ENCODE results near the gene NRG3.

Gene NRG3

DNA sequence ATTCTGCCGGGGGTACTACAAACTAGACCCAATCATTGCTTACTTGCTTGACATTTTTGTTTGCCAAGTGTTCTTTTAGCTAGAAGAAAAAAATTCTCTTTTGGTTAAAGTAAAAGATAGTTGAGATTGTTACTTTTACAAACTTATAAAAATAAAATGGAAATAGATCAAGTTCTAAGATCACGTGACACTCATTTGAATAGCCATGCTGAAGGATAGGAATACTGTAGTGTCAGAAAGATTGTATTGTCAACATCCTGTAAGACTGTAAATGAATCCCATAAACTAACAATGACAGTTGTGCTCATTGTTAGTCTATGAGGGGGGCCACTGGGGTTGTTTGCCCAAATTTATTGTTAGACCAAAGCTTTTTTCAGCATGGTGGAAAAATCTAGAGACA is 10.5 kb downstream of the NRG3 start:
- no peak for DNase-seq

DNA sequence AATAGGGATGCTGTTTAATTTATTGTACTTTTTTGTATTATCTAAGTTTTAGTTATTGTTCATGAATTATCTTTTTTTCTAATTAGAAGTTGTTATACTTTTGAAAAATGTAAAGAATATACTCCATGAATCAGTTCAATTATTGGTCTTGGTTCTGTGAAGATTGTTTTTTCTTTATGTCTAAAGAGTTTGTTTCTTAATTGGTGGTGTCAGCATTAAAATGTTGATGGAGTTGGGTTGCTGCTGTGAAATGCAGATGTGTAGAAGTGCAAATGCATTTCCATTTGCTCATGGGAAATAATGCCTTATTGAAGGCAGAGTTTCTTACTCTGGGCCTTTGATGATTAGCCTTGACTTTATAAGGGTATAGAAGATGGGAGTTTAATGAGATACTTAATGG is 11.9 kb downstream of the NRG3 start:
- DNase-seq: no peak

DNA sequence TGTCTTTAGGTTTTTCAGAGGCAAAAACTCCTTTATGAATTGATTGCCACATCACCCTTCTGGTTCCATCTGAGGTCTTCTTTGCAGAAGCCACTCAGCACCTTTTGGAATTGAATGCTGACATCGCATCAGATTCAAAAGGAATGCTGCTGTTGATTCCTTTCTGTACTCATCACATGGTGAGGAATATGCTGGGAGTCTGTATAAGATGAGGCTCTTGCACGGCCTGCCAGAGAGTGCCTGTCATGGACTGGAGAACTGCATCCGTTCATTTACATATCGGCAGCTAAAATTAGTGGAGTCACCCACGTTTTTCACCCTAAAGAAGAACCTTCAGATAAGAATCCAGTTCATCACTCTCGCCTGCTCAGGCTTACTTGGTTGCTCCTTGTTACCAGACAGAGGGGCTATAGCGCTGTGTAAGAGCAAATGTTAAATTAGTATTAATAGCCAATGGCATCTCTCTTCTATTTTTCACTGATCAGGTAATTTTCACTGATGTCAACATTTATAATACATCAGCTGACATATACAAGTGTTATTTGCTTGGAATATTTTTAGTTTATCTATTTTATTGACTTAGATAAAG is 14.3 kb downstream of the NRG3 start:
- DNase-seq: no peak

DNA sequence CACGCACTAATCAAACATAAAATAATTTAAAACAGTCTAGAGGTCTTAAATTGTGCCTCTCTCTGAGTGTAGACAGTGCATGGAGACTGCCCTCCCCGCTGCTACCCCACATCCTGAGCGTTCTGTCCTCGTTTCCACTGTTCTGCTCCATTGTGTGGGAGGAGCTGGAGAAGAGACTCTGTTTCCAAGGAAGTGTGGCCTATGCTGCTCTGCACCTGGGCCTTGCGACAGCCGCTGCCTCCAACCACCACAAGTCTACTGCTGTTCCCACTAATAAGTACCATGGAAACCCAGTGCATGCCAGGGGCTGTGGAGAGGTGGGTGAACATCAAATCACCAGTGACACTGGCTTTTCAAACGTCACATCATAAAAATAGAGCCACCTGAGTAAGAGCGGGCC is 19.6 kb downstream of the NRG3 start:
- DNase-seq: no peak

DNA sequence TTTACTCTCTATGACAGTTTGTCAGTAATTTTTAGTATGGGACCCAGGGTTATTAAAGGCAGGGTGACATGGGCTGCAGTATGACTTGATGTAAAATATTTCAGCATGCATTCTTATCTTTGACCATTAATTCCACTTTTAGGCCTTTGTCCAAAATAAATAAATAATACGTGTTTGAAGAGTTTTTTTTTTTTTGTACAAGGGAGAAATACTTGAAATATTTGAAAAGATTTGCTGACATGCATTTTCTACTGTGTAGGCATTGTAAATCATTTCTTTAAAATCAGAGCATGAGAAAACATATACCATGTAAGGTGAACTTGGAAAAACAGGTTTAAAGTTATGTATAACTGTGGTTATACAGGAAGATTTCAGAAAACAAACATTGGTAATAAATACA is 23.5 kb downstream of the NRG3 start:
- DNase-seq: no peak

DNA sequence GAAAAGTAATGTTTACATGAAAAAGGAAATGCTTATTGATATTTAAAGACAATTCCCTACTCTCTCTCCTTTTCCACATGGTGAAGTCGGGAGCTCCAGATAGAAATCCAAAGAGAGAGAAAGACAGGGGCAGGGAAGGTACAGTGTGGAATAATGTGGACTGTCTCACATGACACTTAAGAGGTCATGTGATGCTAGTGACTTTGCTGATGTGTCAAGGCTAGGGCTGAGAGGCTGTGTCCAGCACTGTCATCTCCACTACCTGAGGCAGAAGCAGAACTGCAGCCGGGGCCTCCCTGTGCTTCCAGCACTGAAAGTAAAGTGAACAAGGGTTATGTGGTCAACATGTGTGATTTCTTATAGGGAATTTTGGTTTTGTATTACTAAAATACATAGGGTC is 26.0 kb downstream of the NRG3 start:
- no peak for DNase-seq

DNA sequence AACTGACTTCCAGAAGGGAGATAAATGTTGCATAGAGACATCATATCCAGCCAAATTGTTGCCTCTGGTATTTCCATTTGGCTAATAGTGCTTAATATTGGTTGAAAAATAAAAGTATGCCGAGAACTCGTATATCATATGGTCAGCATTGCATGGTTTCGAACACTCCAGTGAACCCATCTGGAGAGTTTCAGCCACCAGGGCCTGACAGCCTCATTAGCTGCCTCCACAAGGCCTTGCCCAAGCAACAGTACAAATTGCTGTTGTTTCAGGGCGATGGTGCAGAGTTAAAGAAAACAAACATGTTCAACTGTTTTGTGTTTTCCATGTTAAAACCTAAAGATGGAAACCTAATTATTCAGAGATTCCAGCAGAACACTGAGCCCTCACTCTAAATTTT is 28.5 kb downstream of the NRG3 start:
- no peak for DNase-seq

DNA sequence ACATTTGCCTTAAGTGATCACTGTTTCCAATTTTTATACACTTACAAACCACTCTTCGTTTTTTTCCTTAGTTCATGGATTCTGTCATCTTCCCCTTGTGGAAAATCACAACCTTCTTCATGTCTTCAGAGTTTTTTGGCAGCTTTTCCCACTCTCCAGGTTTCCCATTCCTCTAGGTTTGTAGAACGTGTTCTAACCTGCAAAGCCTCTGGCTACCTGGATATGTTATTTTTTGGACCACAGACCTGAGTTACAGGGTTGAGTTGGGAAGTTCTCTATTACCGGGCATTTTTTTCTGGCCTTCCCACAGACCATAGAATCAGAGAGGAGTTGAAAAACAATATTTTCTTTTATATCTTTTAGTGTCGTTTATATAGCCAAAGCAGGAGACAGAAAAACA is 30.2 kb downstream of the NRG3 start:
- no peak for DNase-seq

DNA sequence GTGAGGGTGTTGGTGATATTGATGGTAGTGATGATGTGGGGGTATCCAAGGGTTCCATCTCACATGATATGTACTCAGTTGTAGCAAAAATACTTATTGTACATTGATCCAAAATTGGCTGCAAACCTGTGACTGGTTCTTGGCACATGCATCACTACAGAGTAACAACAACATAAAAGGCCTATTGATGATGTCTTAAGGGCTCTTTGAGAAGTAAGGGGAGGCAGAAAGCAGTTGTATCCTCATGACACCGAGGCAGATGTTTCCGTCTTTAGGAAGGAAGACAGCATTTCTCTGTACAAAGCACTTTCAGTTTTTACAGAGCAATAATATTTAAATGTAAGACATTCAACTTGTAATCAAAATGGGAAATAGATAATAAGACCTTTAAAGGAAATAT is 34.5 kb downstream of the NRG3 start:
- no peak for DNase-seq

DNA sequence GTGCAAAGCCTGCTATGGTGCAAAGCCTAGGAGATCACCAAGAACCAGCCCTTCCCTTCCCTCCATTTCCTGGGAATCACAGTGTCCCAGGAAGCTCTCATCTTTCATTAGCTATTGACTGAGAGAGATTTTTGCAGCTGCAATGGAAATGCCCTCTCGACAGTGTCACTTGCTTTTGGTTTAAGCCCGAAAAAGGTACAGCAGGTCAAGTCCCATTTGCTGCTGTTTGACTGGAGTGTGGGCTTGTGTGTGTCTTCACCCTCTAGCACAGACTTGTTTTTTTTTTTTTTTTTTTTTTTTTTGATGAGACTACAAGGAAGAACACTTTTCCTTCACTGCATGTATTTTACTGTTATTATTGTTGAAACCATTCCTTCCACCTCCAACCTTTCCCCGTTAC is 36.3 kb downstream of the NRG3 start:
- DNase-seq: no peak

DNA sequence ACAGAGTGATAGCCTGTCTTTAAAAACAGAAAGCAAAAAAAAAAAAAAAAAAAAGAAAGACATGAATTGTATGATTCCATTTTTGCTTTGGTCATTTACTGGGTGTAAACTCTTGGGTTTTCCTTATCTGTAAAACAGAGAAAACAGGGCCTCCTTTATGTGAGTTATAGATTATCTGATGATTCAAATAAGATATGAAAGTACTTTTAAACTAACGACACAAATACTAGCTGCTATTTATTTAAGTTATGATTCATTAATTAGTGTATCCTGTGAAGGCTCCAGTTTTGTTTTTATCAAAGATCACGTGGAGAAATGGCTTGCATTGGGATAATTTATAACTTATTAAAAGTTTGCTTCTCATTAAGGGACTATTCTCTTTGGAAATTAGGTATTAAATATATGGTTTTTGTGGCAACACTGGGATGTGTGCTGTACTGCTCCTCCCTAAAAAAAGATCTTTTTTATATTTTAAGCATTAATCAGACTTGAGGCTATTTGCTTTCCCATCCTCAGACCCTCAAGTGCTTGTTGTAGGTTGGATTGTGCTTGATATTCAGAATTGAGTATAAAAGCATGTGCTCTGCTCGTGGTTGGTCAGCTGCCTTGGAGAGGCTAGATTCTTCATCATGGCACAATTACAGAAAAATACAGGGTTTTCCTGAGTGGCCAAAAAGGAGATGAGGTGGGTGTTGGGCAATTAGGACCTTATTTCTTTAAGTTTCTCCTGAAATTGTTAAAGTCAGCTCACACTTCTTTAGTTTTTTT is 39.9 kb downstream of the NRG3 start:
- DNase-seq: no peak

DNA sequence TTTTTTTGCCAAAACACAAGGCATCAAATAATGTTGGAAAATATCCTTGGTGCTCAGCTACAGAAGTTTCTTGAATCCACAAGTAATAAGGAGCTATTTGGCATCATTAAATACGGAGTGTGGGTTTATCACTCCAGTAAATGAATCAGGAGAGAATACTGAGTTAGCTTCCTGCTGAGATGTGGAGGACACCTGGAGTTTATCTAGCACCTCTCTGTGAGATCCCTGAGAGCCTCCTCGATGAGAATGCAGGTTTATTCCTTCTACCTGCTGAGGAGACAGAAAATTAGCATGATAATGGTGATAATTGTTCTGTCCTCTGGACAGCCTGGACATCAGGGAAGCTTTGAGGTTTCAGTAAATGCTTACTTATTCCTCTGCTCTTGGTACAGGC is 40.5 kb downstream of the NRG3 start:
- no peak for DNase-seq

DNA sequence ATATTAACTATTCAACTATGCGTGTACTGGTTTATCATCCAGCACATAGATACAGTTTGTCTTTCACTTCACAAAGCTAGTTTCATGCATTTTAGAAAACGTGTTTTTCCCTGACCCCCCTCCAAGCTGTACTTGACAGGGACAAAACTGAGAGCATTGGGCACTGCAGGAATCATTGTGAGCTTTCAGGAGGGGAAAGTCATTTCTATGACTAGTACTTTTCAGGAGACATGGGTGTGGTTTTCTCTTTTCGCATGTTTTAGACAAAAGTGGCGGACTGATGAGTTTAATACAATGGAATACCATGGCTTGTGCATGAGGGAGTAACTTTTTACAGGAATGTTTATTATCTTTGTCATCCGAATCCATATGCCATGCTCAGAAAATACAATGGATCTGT is 42.7 kb downstream of the NRG3 start:
- DNase-seq: no peak

DNA sequence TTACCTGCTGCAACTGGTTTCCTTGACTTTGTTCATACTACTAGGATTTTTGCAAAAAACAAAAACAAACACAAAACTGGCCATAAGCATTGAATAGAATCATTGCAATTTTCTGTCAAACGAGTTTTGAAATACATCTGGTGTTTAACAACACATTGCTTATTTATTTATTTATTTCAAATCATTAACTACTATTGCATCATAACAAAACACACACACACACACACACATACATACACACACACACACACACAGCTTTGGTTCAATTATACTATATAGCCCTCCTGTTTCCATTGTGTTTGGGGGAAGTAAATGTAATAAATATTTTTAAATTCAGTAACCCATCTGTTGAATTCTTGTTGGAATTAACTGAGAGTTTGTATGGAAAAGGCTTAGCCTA is 43.8 kb downstream of the NRG3 start:
- DNase-seq: no peak

DNA sequence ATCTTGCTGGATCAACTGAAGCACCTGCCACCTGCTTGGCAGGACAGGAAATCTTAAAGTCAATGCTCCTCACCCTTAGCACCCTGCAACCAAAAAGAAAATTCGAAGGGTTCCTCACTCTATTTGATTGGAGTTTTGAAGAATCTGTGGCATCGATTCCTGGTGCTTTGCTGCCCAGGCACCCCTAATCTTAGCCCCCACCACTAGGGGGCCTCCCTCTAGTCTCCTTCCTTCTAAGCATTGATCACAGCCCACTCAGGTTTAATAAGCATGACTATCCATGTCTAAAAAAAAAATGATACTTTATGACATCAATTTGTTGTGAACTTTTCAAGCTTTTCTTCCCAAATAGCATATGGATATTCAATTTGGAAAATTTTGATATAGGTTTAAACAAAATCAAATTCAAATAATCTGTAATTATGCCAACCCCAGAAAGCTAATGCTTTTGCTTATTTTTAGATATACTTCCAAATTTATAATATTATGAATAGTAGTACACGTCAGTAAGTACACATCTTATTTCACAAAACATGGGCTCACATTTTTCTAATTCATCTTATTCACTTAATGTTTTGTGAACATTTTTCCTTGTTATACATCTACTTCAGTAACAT is 45.3 kb downstream of the NRG3 start:
- DNase-seq: peak; percentile 25

DNA sequence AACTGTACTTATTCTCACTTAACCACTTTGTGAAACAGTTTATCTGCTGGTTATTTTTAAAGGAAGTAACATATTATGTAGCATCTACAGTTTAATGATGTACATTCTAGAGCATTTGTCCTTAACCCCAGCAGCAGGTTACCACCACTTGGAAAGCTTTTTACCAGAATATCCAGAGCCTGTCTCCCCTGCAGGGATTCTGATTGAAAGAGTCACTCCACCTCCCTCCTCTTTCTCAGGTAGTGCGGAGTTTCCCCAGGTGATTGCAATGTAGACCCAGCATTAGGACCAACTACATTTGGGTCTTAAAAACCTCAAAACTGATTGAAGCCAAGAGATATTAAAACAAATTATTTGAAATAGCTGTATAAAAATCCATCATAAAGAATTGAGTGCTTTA is 53.1 kb downstream of the NRG3 start:
- DNase-seq: no peak

DNA sequence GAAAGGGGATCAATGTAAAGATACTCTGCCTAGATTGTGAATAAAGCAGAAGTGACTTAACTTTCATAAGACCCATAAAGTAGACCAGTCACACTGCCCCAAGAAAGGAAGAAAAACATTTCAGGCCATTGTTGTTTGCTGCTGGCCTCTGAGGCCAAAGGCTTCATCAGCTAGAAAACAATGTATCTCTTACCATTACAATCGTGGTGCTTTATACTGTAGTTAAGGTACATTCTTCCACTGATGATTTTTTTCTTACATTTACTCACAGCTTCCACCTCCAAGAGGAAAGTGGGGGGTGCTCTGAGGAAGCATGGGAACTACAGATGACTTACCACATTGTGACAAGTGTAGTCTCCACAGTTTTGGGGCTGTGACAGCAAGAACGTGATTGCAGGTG is 68.6 kb downstream of the NRG3 start:
- no peak for DNase-seq

DNA sequence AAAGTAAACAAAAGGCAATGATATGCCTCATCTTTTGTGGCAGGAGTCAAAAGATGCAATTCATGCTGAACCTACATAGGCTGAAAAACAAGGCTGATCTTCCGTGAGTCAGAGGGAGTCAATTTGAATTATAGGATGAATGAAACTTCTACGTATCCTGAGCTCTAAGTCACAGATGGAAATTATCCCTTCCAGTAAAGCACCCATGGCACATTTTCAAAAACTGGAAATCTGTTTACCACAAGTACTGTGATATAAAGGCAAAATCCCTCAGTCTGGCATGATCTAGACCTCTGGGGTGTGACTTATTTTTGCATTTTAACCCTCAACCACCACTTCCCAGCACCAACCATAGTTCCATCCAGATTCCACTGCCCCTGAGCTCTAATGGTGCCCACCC is 69.6 kb downstream of the NRG3 start:
- no peak for DNase-seq

DNA sequence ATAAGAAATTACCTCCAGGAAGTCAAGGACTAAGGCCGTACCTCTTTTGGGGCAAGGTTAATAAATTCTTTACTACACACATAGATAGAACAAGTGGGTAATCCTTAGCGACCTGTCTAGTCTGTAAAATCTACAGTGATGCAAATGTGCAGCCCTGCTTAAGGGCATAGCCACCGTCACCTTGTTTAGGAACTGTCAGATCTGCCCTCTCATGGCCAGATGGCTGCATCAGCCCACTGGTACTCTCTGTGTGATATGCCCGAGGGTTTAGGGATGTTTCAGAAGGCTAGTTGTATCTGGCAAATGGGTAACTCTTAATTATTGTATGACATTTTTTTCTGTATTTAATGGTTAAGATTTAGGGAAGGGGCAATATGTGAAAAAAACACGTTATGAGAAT is 74.3 kb downstream of the NRG3 start:
- no peak for DNase-seq

DNA sequence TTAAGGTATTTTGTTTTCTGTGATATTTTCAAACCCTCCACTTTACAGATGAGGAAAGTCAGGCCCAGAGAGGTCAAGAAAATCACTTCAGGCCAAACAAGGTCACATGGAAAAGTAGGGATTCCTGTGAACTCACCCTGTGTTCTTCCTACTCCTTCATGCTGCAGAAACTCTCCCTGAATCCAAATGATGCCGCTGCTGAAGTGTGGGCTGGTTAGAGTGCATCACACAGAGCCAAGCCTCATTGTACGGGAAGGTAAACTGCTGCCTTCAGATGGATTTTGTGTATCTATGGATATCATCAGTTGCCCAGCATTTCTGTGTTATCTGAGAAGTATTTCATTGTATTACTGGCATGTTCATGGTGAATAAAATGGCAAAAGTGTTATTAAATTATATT is 75.4 kb downstream of the NRG3 start:
- DNase-seq: no peak

DNA sequence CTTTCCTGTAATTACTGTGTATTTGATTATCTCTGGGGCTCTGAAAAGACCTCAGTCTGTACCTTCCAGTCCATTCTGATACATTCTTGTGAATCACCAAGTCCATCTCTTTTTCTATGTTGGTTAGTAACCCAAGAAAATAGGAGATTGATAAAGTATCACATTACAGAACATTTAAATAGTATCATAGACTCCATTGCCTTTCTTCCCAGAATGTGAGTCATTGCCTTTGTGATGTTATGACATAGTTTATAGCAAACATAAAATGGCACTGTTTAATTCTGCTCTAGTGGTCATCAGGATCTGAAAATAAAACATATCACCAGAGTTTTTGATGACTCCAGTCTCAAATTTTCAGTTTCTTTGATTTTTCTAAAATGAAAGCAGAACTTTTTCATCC is 78.4 kb downstream of the NRG3 start:
- no peak for DNase-seq

DNA sequence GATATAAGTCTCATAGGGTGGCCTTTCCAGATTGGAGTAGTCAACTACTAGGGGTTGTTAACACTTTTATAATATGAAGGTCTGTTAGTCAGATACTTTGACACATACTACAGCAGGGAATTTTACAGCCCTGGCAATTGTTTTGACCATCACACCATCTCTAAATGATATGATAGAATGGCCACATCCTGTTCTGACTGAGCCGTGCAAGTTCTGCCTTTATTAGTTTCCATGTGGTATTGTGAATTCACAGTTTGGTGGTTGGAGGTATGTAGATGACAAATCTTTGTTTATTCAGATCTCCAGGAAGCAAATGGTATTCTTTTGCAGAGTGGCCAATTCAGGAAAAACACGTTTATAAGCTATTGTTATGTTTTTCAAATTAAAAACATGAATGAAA is 83.0 kb downstream of the NRG3 start:
- DNase-seq: no peak

DNA sequence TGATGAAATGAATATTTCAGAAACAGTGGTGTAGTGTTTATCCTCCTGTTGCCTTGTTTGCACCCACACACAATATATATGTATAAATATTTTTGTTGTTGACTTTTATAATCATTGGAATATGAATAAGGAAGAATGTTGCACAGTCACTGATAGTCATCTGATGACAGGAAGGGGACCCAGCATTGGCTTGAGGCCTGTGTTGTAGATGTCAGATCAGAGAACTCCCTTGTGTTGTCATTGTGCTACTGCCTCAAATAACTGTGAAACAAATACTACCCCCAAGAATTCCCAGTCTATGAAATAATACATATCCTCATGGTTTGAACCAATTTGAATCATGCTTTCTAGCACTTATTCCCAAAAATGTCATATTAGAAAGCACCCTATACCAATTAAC is 84.0 kb downstream of the NRG3 start:
- DNase-seq: no peak

DNA sequence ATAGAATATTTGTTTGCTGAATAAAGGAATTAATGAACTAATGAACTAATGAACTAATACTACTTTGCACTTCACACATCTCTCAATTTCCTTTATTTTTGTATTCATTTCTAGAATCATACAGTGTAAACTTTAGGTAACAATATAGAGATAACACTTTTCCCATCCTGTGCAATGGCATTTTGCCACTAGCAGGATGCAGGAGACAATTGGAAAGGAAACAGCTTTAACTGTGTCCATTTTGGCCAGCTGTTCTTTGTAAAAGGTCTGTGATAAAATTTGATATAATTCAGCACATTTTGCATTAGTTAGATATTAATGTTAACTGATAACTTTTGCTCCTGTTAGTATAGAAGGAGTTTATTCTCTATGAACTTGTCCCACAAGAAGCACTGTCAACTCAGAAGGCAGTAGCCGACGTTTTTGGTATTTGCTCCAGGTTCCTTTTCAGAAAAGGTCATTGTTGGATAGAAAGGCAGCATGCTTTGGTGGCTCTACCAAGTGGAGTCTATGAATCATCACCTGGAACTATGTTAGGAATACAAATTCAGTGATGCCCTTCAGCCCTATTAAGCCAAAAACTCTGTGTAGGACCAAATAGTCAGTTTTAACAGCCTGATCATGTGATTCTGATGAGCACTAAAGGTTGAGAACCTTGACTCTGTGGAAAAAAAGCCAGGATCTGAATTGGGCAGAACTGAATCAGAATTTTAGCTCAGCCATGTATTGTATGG is 86.6 kb downstream of the NRG3 start:
- DNase-seq: no peak
